Activated CD8-positive, alpha-beta memory T cell treated with anti-CD3 and anti-CD28 coated beads for 36 hours (primary cell): ENCODE data around the gene P4HTM. TPM values are rescaled to one million over a fixed set of nuclear protein-coding genes. Genes with fewer than 3 reads are reported as not detected.

Experiments
- CTCF ChIA-PET: fragments of 350-600 bp; sonication (Branson Sonifier 250); formaldehyde crosslinking; loops from one replicate; lab custom pipeline; 2021; ENCODE audit warnings: antibody characterized with exemption; lab: Charles Lee
- POLR2A ChIA-PET: fragments of 350-600 bp; sonication (Branson Sonifier 250); formaldehyde crosslinking; loops from one replicate; lab custom pipeline; 2021; ENCODE audit warnings: antibody characterized with exemption; lab: Charles Lee
- total RNA-seq, 2 experiments: library from RNA; stranded (reverse); gene quantifications; one replicate each; pipeline ENCODE4 v1.2.3, GENCODE V29; 2021

The P4HTM gene
- total RNA-seq, 2 experiments from 2014 or later, result 24.8 to 26.8 TPM

GRCh38 chr3:49016414-49017228, 26.6 kb downstream of the P4HTM start:
- ChIA-PET POLR2A (interaction anchor here (0.6 to 8.8 kb wide), 5 partner anchors 9 to 308 kb away, joined by 3 to 90 read pairs (median 3); partner anchors contain the start of genes IMPDH2, P4HTM and WDR6), CTCF (interaction anchor here (7.6 to 7.7 kb wide), 2 partner anchors 7 to 27 kb away, joined by 63 to 66 read pairs; partner anchors contain the start of genes P4HTM and WDR6)

- ChIA-PET POLR2A (interaction anchor here (0.6 to 8.8 kb wide), 4 partner anchors 10 to 309 kb away, joined by 3 to 90 read pairs (median 4); partner anchors contain the start of genes IMPDH2 and WDR6), CTCF (interaction anchor here (1.6 to 7.7 kb wide), 4 partner anchors 8 to 28 kb away, joined by 3 to 66 read pairs (median 33); partner anchors contain the start of genes IMPDH2, P4HTM and WDR6)
These were observed 27.4 kb downstream of the P4HTM start for GRCh38 chr3:49017229-49017970.

DNA sequence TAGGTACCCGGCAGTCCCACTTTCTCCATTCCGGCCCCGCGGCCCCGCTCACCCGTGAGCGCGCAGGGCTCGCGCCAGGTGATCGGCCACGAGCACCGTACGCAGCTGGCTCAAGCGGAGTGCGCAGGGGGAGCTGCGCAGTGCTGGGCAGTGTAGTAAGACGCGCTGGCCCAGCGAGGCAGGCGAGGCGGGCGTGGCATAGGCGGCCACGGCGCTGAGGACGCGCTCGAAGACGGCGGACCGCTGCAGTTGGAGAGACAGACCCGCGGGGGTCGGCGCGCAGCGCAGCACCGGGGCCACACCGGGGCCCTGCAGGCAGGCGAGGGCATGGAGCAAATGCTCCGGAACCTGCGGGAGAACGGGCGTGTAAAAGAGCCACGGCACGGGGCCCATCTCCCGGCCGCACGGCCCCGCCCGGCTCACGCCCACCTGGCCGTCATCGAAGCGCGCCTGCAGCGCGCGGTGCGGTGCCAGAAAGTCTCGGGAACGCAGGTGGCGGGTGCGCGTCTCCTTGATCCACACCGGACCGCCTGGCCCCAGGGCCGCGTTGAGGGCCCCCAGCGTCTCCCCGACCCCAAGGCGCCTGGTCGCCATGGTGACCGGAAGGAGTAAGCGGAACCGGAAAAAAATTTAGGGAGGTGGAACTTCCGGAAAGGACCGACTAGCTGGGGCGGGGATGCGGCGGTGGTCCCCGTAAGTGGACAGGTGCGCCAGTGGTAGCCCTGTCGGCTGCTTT, 28.1 kb downstream of the P4HTM start, which contains the start of gene DALRD3:
DALRD3 (minus strand) TSS at position 610 of the 736 bp plus-strand sequence; CDS start at position 594, 16 bp downstream.
- ChIA-PET POLR2A (interaction anchor here (0.9 to 8.8 kb wide), 2 partner anchors 10 to 29 kb away, joined by 3 to 90 read pairs; partner anchors contain the start of gene WDR6), CTCF (interaction anchor here (1.6 to 7.7 kb wide), 4 partner anchors 9 to 29 kb away, joined by 3 to 66 read pairs (median 33); partner anchors contain the start of genes IMPDH2, P4HTM and WDR6)

- ChIA-PET POLR2A (interaction anchor here (8.8 kb wide), 1 partner anchor 11 kb away, joined by 90 read pairs; the partner anchor contains the start of gene WDR6), CTCF (interaction anchor here (1.6 to 7.7 kb wide), 4 partner anchors 9 to 29 kb away, joined by 3 to 66 read pairs (median 33); partner anchors contain the start of genes IMPDH2, P4HTM and WDR6)
These were observed 28.6 kb downstream of the P4HTM start for GRCh38 chr3:49018707-49019006.

- ChIA-PET POLR2A (interaction anchor here (1.0 to 8.8 kb wide), 3 partner anchors 9 to 101 kb away, joined by 3 to 90 read pairs (median 14); partner anchors contain the start of genes ARIH2, IMPDH2 and WDR6), CTCF (interaction anchor here (0.7 to 7.7 kb wide), 6 partner anchors 9 to 101 kb away, joined by 3 to 66 read pairs (median 7); partner anchors contain the start of genes IMPDH2, P4HTM, QRICH1 and USP19)
These were observed 29.9 kb downstream of the P4HTM start for GRCh38 chr3:49019941-49020329.

DNA sequence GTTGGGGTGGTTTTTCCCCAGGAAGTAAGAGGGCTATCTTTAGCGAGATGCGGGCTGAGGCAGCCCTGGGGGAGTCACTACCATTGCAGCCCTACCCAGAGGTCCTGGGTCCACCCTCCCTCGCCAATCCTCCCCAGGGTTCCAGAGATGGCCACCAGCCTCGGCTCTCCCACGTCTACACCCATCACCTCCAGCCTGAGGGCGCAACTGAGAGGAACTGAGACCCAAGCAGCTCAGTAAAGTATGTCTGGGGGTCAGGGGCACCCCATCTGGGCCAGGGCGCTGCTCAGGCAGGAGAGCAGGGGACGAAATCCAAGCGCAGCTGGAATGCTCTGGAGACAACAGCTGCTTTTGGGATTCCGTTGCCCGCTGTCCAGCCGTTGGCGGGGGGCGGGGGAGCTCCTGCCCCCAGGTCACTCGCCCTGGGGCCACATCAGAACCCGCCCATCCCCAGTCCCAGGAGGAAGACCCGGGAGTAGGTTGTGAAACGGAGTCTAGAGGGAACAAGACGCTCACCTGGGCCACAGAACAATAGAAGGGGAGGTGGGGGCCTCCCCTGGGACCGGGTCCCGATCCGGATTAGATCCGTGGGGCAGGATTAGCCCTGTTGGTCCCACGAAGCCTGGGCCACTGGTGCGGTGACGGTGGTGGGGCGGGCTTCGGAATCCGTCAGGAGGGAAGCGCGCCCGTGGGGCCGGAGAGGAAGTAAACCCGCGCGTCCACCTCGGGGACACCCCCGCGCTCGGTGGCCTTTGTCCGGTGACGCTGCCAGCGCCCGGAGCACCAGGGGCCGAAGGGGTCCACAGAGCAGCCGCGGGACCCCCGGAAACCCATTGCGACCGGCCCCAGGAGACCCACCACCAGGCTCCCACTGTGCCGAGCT, 30.5 kb downstream of the P4HTM start:
- CTCF ChIA-PET, result interaction anchor here (0.6 to 7.7 kb wide), 8 partner anchors 9 to 160 kb away, joined by 3 to 66 read pairs (median 4); partner anchors contain the start of genes IMPDH2, P4HTM, QRICH1 and USP19
- POLR2A ChIA-PET, result interaction anchor here (1.2 to 8.8 kb wide), 6 partner anchors 8 to 303 kb away, joined by 3 to 90 read pairs (median 8); partner anchors contain the start of genes ARIH2, IMPDH2 and WDR6

- ChIA-PET POLR2A (interaction anchor here (0.5 to 8.8 kb wide), 11 partner anchors 7 to 343 kb away, joined by 3 to 90 read pairs (median 7); partner anchors contain the start of genes ARIH2, IMPDH2, P4HTM and QRICH1), CTCF (interaction anchor here (0.6 to 7.7 kb wide), 7 partner anchors 10 to 306 kb away, joined by 3 to 66 read pairs (median 4); partner anchors contain the start of genes P4HTM and WDR6)
These were observed 31.3 kb downstream of the P4HTM start for GRCh38 chr3:49021213-49021812.

DNA sequence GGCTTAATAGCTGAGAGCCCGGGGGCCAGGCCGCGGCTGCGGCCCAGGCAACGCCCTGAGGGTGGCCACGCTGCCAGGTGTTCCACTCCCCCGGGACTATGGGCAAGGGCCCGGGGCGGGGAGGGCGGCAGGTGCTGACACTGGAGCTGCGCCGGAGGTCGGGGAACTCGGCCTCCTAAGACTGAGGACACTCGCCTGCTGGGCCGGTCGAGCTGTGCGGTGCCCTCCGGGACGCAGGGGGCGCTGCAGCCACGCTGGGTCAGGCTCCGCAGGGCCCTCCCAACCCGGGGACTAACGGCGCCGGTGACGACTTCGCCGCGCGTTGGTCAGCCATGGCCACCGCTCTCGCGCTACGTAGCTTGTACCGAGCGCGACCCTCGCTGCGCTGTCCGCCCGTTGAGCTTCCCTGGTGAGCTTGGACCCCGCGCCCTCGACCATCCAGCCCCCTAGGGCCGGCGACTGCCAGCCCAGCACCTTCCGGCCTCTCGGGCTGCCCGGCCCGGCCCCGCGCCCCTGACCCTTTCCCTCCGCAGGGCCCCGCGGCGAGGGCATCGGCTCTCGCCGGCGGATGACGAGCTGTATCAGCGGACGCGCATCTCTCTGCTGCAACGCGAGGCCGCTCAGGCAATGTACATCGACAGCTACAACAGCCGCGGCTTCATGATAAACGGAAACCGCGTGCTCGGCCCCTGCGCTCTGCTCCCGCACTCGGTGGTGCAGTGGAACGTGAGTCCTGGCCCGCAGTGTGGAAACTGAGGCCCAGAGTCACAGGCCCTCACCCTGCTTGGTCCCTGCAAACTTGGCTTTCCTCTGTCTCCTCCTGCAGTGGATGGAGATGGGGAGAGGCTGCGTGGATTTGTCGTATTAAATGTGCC, 32.0 kb downstream of the P4HTM start, which contains the start of gene NDUFAF3:
NDUFAF3 (plus strand) TSS at position 309 of the 875 bp plus-strand sequence; CDS start at position 333, 24 bp downstream.
- CTCF ChIA-PET, result interaction anchor here (0.6 to 7.7 kb wide), 8 partner anchors 10 to 307 kb away, joined by 3 to 66 read pairs (median 4); partner anchors contain the start of genes P4HTM and WDR6
- POLR2A ChIA-PET, result interaction anchor here (0.5 to 8.8 kb wide), 12 partner anchors 9 to 622 kb away, joined by 3 to 90 read pairs (median 6); partner anchors contain the start of genes ARIH2, P4HTM, QRICH1 and USP4

DNA sequence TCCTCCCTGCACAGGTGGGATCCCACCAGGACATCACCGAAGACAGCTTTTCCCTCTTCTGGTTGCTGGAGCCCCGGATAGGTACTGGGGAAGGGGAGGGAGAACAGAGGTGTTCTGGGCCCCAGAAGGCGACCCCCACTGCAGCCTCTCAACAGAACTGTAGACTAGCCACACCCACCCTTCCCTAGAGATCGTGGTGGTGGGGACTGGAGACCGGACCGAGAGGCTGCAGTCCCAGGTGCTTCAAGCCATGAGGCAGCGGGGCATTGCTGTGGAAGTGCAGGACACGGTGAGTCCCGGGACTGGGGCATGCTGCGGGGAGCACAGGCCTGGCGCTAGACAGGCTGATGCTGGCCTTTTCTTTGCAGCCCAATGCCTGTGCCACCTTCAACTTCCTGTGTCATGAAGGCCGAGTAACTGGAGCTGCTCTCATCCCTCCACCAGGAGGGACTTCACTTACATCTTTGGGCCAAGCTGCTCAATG, 32.7 kb downstream of the P4HTM start:
- POLR2A ChIA-PET, result interaction anchor here (0.6 to 8.8 kb wide), 9 partner anchors 15 to 622 kb away, joined by 3 to 90 read pairs (median 7); partner anchors contain the start of genes ARIH2, P4HTM, QRICH1 and USP4

GRCh38 chr3:49023775-49024174, 33.7 kb downstream of the P4HTM start:
- ChIA-PET POLR2A (interaction anchor here (0.7 to 8.8 kb wide), 4 partner anchors 16 to 389 kb away, joined by 6 to 90 read pairs (median 10); partner anchors contain the start of genes PRKAR2A, QRICH1 and WDR6), CTCF (interaction anchor here (7.6 to 7.7 kb wide), 2 partner anchors 15 to 35 kb away, joined by 63 to 66 read pairs; partner anchors contain the start of genes P4HTM and WDR6)

More for the DNA sequence above, 32.7 kb downstream of the P4HTM start:
- CTCF ChIA-PET, result interaction anchor here (0.6 to 7.7 kb wide), 7 partner anchors 9 to 238 kb away, joined by 3 to 66 read pairs (median 4); partner anchors contain the start of genes P4HTM, QRICH1 and WDR6

DNA sequence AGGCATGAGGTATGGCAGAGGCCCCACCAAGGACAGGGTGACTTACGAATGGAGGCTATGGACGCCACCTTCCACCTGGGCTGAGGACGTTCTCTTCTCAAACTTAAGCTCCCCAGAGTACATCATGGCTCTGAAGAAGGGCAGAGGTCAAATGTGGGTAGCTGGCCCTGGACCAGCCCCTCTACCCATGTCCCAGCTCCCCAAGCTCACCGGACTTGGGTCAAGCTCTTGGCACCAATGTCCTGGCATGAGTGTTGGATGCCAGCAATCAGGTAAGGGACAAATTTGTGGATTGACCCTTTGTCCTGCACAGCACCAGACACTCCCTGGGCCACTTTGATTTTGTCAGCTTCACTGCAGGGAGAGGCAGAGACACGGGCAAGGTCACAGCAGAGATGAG, 34.4 kb downstream of the P4HTM start:
- POLR2A ChIA-PET, result interaction anchor here (0.5 to 8.8 kb wide), 3 partner anchors 17 to 104 kb away, joined by 3 to 90 read pairs (median 3); partner anchors contain the start of gene WDR6

GRCh38 chr3:49025005-49025792, 35.2 kb downstream of the P4HTM start:
- ChIA-PET CTCF (interaction anchor here (0.8 kb wide), 1 partner anchor 50 kb away, joined by 4 read pairs; no protein-coding TSS in a partner anchor), POLR2A (interaction anchor here (0.5 to 8.8 kb wide), 4 partner anchors 17 to 105 kb away, joined by 3 to 90 read pairs (median 4); partner anchors contain the start of gene WDR6)

More for the DNA sequence above, 34.4 kb downstream of the P4HTM start:
- CTCF ChIA-PET, result interaction anchor here (7.7 kb wide), 1 partner anchor 35 kb away, joined by 63 read pairs; the partner anchor contains the start of gene P4HTM
